BE2C (cell line): ENCODE measurements around the gene DPP4.

Experiments used
- DNase-seq: peaks from one replicate; pipeline ENCODE4 v3.0.0-alpha.2; 2020
- H3K27me3 ChIP-seq: fragments of 250-450 bp; sonication (Bioruptor Pico); 2 replicates; pipeline ENCODE4 v1.5.1; 2020; ENCODE audit warnings: mild to moderate bottlenecking
- H3K36me3 ChIP-seq: fragments of 250-450 bp; sonication (Bioruptor Pico); 2 replicates; pipeline ENCODE4 v1.5.1; 2020; ENCODE audit warnings: mild to moderate bottlenecking
- H3K4me1 ChIP-seq: fragments of 250-450 bp; sonication (Bioruptor Pico); 2 replicates; pipeline ENCODE4 v1.5.1; 2020
- H3K4me3 ChIP-seq: 2 replicates; pipeline ENCODE4 v1.5.1; 2011; ENCODE audit warnings: low read depth, low read length
- H3K9me3 ChIP-seq: fragments of 250-450 bp; sonication (Bioruptor Pico); 2 replicates; pipeline ENCODE4 v1.5.1; 2020
- CTCF ChIP-seq: IDR thresholded peaks from 2 replicates; pipeline ENCODE4 v1.5.1; 2012; ENCODE audit warnings: mild to moderate bottlenecking, low read depth, low read length

DPP4 gene

GRCh38 chr2:162002623-162003235 is 71.3 kb downstream of the DPP4 start:
- H3K36me3 ChIP-seq: no peaks in the 10 kb centered on the region

GRCh38 chr2:162000431-162000830 is 73.6 kb downstream of the DPP4 start:
- Histone ChIP-seq H3K4me3 (no peak overlapping the region), H3K4me1 (no peaks in the 10 kb centered on the region), H3K27me3 (no peaks in the 10 kb centered on the region), H3K36me3 (no peaks in the 10 kb centered on the region), H3K9me3 (no peaks in the 10 kb centered on the region)
- no peak for TF ChIP-seq CTCF
- DNase-seq: no peak

More at GRCh38 chr2:162002623-162003235, 71.3 kb downstream of the DPP4 start:
- Histone ChIP-seq H3K27me3 (no peaks in the 10 kb centered on the region), H3K9me3 (no peaks in the 10 kb centered on the region), H3K4me1 (no peaks in the 10 kb centered on the region), H3K4me3 (no peak overlapping the region)
- TF ChIP-seq CTCF: no peak
- DNase-seq: no peak

GRCh38 chr2:161999321-161999720 is 74.7 kb downstream of the DPP4 start:
- Histone ChIP-seq H3K27me3 (no peaks in the 10 kb centered on the region), H3K4me1 (no peaks in the 10 kb centered on the region), H3K4me3 (no peak overlapping the region), H3K9me3 (no peaks in the 10 kb centered on the region), H3K36me3 (no peaks in the 10 kb centered on the region)
- DNase-seq: no peak
- no peak for TF ChIP-seq CTCF

- no peak for DNase-seq
- no peaks in the 10 kb centered on the region for H3K36me3 ChIP-seq
- no peaks in the 10 kb centered on the region for H3K4me1 ChIP-seq
- no peaks in the 10 kb centered on the region for H3K9me3 ChIP-seq
- H3K27me3 ChIP-seq: no peaks in the 10 kb centered on the region
- no peak overlapping the region for H3K4me3 ChIP-seq
- no peak for TF ChIP-seq CTCF
Observed at GRCh38 chr2:161998857-161999256, 75.2 kb downstream of the DPP4 start.

- Histone ChIP-seq H3K36me3 (no peaks in the 10 kb centered on the region), H3K9me3 (no peaks in the 10 kb centered on the region), H3K4me1 (no peaks in the 10 kb centered on the region), H3K4me3 (no peak overlapping the region), H3K27me3 (no peaks in the 10 kb centered on the region)
- TF ChIP-seq CTCF: no peak
- DNase-seq: no peak
Observed at GRCh38 chr2:161997916-161998471, 76.0 kb downstream of the DPP4 start.

GRCh38 chr2:161995553-161996016 is 78.4 kb downstream of the DPP4 start:
- no peak for TF ChIP-seq CTCF
- Histone ChIP-seq H3K27me3 (no peaks in the 10 kb centered on the region), H3K9me3 (no peaks in the 10 kb centered on the region), H3K4me3 (no peak overlapping the region), H3K4me1 (no peaks in the 10 kb centered on the region), H3K36me3 (no peaks in the 10 kb centered on the region)
- no peak for DNase-seq
